GM12878 (cell line): ENCODE results near the gene SPC24. TPM values are rescaled to one million over a fixed set of nuclear protein-coding genes. Genes with fewer than 3 reads are reported as not detected.

Experiments used
- BACH1 ChIP-seq: fragments of 450-650 bp; IDR thresholded peaks from 2 replicates; pipeline ENCODE4 v1.6.1; 2017; ENCODE audit warnings: mild to moderate bottlenecking, borderline replicate concordance
- BCL3 ChIP-seq: IDR thresholded peaks from 2 replicates; pipeline ENCODE4 v1.6.1; 2011; ENCODE audit warnings: borderline replicate concordance, low read depth, mild to moderate bottlenecking, moderate library complexity, low read length; ENCODE audit not compliant: insufficient read depth, poor library complexity, severe bottlenecking
- CTCF ChIP-seq, 3 experiments: IDR thresholded peaks in 2 of 3; conservative IDR thresholded peaks in 1 of 3; 2 replicates each; pipeline ENCODE4 v1.5.1; 2011; ENCODE audit warnings: low read depth in 3 of 3, low read length in 3 of 3, mild to moderate bottlenecking in 3 of 3, control low read depth in 2 of 3, moderate library complexity in 2 of 3, inconsistent platforms in 1 of 3, mixed read lengths in 1 of 3; ENCODE audit not compliant: control insufficient read depth in 2 of 3, insufficient read depth in 1 of 3; ENCODE audit errors: extremely low read depth in 1 of 3
- ELK1 ChIP-seq: IDR thresholded peaks from 2 replicates; pipeline ENCODE4 v1.6.1; 2012; ENCODE audit warnings: low read depth, low read length, improper control_type of control experiment
- IKZF2 ChIP-seq, 2 experiments: fragments of 450-650 bp; IDR thresholded peaks; 2 replicates each; pipeline ENCODE4 v1.6.1; 2017; ENCODE audit warnings: mild to moderate bottlenecking in 2 of 2, moderate library complexity in 2 of 2
- KDM1A ChIP-seq: fragments of 200-600 bp; sonication (generic); IDR thresholded peaks from 2 replicates; pipeline ENCODE4 v1.6.1; 2016; ENCODE audit warnings: borderline replicate concordance
- KLF5 ChIP-seq: fragments of 450-650 bp; IDR thresholded peaks from 2 replicates; pipeline ENCODE4 v1.6.1; 2014; ENCODE audit warnings: mild to moderate bottlenecking; ENCODE audit not compliant: partially characterized antibody
- NKRF ChIP-seq: fragments of 450-650 bp; conservative IDR thresholded peaks from 2 replicates; pipeline ENCODE4 v1.6.1; 2017; ENCODE audit warnings: mild to moderate bottlenecking, moderate library complexity
- NRF1 ChIP-seq: conservative IDR thresholded peaks from 2 replicates; pipeline ENCODE4 v1.6.1; 2011; ENCODE audit warnings: mild to moderate bottlenecking, low read depth, low read length, improper control_type of control experiment
- PKNOX1 ChIP-seq: fragments of 450-650 bp; IDR thresholded peaks from 2 replicates; pipeline ENCODE4 v1.6.1; 2016; ENCODE audit warnings: mild to moderate bottlenecking
- POU2F2 ChIP-seq: IDR thresholded peaks from 3 replicates; pipeline ENCODE4 v1.6.1; 2011; ENCODE audit warnings: low read depth, mild to moderate bottlenecking, low read length, borderline replicate concordance
- RB1 ChIP-seq: fragments of 450-650 bp; formaldehyde crosslinking; IDR thresholded peaks from 2 replicates; pipeline ENCODE4 v1.6.1; 2017; ENCODE audit warnings: mild to moderate bottlenecking, borderline replicate concordance
- RELB ChIP-seq: fragments of 450-650 bp; IDR thresholded peaks from 2 replicates; pipeline ENCODE4 v1.6.1; 2017; ENCODE audit warnings: low read depth, mild to moderate bottlenecking, moderate library complexity
- ZNF687 ChIP-seq: fragments of 450-650 bp; IDR thresholded peaks from 2 replicates; pipeline ENCODE4 v1.6.1; 2017; ENCODE audit warnings: mild to moderate bottlenecking, moderate library complexity
- polyA plus RNA-seq, 11 experiments: library from polyadenylated mRNA; depleted of rRNA in 4 of 11; unstranded in 6 of 11; stranded (reverse) in 5 of 11; fragments of >200 nt; fragmentation: Nextera tagmentation in 4 of 11; fragmentation: Illumina TruSeq in 1 of 11; extraction: Ambion mirVana in 4 of 11; extraction: Trizol in 1 of 11; gene quantifications; 1 replicate in 1 of 11; 2 replicates in 10 of 11; pipeline versions ENCODE4 v1.2.1 to v1.2.3, GENCODE V29; 2011 to 2016; ENCODE audit warnings: inconsistent platforms in 2 of 11, missing spikeins in 2 of 11, low read depth in 1 of 11
- total RNA-seq, 4 experiments: library from RNA; depleted of rRNA in 3 of 4; stranded (reverse); fragments of >200 nt in 3 of 4; fragmentation: Illumina TruSeq in 1 of 4; extraction: Trizol in 1 of 4; gene quantifications; 2 replicates each; pipeline versions ENCODE4 v1.2.1 to v1.2.3, GENCODE V29; 2013 to 2021

Gene SPC24
- total and polyA plus RNA-seq, 10 of the 15 experiments (the other 5 are each of a cell fraction or from before 2014, with no cell fraction given): 9.4 to 72.6 (median 40.7) TPM

GRCh38 chr19:11179716-11180297 is 24.2 kb upstream of the SPC24 start (continued):
- peak; percentile 45 for TF ChIP-seq BCL3
- TF ChIP-seq ZNF687: 0 out of 2 replicates have a peak, but pooled peaks have one; percentile 27
- TF ChIP-seq BACH1: peak; percentile 44; the same call in 1 of the 2 replicates
- TF ChIP-seq PKNOX1: peak; percentile 9; the same call in 1 of the 2 replicates
- no peak for TF ChIP-seq NRF1
- peak; percentile 78 to 83 for TF ChIP-seq IKZF2 (IDR thresholded peaks at IDR 0.05)
- peak; percentile 75 for TF ChIP-seq KLF5
- TF ChIP-seq CTCF (IDR thresholded peaks at IDR 0.05 in 2 of 3, conservative IDR thresholded peaks at IDR 0.05 in 1 of 3; ENCODE audit: control insufficient read depth in 2 of 3, extremely low read depth in 1 of 3, insufficient read depth in 1 of 3, low read depth in 3 of 3, low read length in 3 of 3): no peak
- TF ChIP-seq NKRF: no peak
- TF ChIP-seq POU2F2: peak; percentile 59; the same call in 1 of the 3 replicates
- peak; percentile 13; the same call in 1 of the 2 replicates for TF ChIP-seq ELK1
- TF ChIP-seq KDM1A: no peak
- TF ChIP-seq RELB: peak; percentile 76
- 0 out of 2 replicates have a peak, but pooled peaks have one; percentile 66 for TF ChIP-seq RB1
